GM21825 (cell line): ENCODE data around the gene S100B.
"Not testable (repeated sequence)": the region's sequence is repeated elsewhere in the genome, so short reads cannot be mapped to it uniquely, and the experiment has no call there.

ENCODE experiments used
- ATAC-seq: cut with Tn5 transposase; IDR thresholded peaks from one replicate; pipeline ENCODE4 v1.9.1; 2021; ENCODE audit warnings: mild to moderate bottlenecking, moderate library complexity; ENCODE audit not compliant: unreplicated experiment

S100B gene

DNA sequence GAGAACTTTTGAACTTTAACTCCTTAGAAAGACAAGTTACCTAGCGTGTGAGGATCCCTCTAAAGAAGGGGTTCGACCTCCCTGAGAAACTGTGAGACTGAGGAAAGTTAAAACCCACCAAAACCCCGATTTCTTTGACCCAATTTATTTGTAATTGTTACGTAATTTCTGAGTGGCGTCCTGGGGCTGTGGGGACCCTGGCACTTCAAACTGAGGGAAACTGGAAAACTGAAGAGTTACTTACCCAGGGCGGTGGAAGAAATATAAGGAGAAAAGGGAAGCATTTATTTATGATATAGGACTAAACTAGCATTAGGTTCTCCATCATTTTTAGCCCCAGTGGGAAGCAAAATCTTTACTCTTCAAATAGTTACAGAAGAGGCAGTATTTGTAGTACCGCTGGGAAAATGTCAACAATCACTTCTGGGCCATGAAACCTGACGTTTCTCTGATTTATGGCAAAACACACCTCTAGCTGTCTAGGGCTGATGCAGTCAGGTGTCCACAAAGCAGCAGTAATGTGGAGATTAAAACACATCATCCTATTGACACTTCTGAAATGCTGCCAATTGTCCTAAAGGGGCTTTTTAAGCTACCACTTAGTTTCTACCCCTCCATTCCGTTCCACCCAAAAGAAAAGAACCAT is 430 bp downstream of the S100B start:
- ATAC-seq = no peak

DNA sequence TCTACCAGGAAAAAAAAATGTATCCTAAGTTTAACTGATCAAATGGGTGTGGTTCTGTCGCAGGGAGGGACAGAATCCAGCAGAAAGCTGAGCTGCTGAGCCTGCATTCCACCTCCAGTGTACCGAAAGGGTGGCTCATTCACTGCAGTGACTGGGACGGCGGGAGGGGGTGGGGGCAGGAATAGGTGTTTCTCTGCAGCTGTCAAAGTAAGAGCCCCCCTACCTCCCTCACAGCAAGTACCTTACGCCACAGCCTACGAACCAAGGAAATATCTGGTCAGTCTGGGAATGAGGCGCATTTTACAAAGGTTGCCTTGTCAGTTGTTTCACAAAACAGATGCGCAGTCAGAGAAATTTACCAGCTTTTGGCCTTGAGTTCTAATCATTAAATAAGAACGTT is 1.7 kb downstream of the S100B start:
- no peak for ATAC-seq

DNA sequence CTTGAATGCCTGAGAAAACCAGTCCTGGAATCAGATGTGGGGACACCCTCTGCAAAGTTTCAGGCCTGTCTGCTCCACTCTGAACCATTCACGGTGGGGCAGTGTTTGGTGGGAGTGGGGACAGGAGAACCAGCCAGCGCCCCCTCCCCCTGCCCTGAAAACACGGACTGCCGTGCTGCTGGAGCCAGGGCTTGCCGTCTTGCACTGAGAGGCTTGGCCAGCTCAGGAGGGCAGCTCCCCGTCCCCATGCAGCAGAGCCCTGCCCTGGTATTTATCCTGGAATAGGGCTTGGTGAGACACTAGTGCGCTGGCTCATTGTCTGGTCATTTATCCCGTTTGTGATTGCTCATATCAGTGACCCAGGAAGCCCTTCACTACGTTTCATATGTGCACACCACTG is 3.9 kb downstream of the S100B start:
- no peak for ATAC-seq

- no peak for ATAC-seq
Measured at GRCh38 chr21:46600305-46600704, 4.6 kb downstream of the S100B start.

DNA sequence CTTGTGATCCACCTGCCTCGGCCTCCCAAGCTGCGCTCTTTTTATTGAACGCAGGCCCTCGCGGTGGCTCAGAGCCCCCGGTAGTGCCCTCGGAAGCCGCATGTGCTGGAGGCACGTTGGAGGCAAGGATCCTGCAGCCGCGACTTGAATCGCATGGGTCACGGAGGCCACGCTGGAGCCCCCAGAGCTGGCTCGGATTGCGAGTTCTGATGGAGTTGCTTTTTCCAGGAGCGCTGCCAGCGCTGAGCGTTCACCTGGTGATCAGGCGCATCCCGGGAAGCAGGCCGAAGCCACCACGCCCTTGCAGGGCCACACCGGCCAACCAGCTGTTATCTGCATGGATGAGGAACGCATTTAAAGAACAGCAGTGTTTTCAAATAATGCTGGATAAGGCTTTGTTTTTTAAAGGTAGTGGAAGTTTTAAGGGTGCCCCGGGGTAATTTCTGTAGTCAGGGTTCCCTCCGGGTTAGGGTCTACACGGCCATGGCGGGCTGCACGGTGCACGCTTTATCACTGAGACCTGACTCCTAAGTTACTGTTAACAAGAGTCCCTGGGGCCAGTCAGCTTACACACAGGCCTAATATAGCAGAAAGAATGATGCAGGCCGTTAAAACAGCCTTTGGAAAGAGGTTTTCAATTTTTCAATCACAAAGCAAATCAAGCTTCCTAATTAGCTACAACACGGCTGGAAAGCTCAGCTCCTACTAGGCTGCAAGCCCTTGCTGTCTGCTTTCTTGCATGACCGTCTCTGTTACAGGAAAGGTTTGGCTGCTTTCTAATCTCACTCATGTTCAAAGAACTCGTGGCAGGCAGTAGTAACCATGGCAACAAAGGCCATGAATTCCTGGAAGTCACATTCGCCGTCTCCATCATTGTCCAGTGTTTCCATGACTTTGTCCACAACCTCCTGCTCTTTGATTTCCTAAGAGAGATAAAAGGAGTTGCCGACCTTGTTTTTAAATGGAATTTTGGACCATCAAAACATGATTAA is 6.0 kb downstream of the S100B start:
- no peak for ATAC-seq

GRCh38 chr21:46597896-46598343 is 7.0 kb downstream of the S100B start:
- ATAC-seq = no peak

- ATAC-seq = no peak
Measured at GRCh38 chr21:46597031-46597430, 7.9 kb downstream of the S100B start.

GRCh38 chr21:46596201-46596600 is 8.7 kb downstream of the S100B start:
- ATAC-seq = no peak

GRCh38 chr21:46594276-46594675 is 10.6 kb downstream of the S100B start:
- no peak for ATAC-seq

- no peak for ATAC-seq
Measured at GRCh38 chr21:46585191-46585953, 19.5 kb downstream of the S100B start.

DNA sequence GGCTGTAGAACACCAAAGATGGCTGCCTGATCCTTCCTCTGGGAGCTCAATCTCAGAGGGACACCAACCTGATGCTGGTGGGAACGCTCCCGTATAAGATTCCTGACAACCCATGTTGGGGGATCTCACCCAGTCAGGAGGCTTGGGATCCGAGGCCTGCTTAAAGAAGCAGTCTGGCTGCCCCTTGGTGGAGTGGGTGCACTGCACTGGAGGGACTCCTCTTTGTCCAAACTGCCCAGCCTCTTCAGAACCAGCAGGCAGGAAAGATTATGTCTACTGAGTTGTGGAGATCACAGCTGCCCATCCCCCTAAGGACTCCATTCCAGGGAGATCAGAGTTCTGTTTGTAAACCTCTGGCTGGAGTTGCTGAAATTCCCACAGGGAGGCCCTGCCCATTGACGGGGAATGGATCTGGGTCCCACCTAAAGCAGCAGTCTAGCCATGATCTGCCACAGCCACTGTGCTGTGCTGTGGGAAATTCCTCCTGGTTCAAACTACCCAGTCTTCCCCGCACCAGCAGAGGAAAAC is 23.0 kb downstream of the S100B start:
- ATAC-seq = no peak

DNA sequence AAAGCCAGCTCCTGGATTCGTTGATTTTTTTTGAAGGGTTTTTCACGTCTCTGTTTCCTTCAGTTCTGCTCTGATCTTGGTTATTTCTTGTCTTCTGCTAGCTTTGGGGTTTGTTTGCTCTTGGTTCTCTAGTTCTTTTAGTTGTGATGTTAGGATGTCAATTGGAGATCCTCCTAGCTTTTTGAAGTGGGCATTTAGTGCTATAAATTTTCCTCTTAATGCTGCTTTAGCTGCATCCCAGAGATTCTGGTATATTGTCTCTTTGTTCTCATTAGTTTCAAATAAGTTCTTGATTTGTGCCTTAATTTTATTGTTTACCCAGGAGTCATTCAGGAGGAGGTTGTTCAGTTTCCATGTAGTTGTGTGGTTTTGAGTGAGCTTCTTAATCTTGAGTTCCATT is 25.5 kb downstream of the S100B start:
- not testable (repeated sequence) for ATAC-seq

DNA sequence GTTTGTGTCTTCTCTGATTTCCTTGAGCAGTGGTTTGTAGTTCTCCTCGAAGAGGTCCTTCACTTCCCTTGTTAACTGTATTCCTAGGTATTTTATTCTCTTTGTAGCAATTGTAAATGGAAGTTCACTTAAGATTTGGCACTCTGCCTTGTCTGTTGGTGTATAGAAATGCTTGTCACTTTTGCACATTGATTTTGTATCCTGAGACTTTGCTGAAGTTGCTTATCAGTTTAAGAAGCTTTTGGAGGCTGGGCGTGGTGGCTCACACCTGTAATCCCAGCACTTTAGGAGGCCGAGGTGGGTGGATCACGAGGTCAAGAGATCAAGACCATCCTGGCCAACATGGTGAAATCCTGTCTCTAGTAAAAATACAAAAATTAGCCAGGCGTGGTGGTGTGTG is 27.1 kb downstream of the S100B start:
- ATAC-seq = not testable (repeated sequence)

GRCh38 chr21:46572850-46573249 is 32.0 kb downstream of the S100B start:
- no peak for ATAC-seq

GRCh38 chr21:46570631-46571030 is 34.3 kb downstream of the S100B start:
- ATAC-seq = no peak

GRCh38 chr21:46570119-46570518 is 34.8 kb downstream of the S100B start:
- ATAC-seq = no peak

GRCh38 chr21:46569081-46569480 is 35.8 kb downstream of the S100B start:
- ATAC-seq = no peak

DNA sequence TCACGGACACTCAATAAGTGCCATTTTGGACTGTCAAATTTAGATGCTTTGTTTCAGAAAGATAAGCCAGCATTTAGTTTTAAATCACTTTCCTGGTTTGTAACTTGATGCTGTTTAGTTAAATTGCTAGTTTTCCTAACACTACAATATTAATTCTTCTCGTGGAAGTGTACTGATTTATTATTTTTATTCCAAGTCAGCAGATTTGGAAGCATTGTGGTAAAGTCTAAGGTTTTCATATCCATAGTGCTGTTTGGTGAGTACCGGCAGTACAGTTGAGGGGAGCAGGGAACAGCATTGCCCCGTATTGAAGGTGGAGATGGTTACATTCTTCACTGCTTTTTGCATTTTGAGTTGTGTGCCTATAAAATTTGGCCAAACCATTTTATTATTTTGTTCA is 36.3 kb downstream of the S100B start:
- ATAC-seq = no peak

GRCh38 chr21:46567348-46567747 is 37.5 kb downstream of the S100B start:
- no peak for ATAC-seq

- no peak for ATAC-seq
Measured at GRCh38 chr21:46564391-46564790, 40.5 kb downstream of the S100B start.

DNA sequence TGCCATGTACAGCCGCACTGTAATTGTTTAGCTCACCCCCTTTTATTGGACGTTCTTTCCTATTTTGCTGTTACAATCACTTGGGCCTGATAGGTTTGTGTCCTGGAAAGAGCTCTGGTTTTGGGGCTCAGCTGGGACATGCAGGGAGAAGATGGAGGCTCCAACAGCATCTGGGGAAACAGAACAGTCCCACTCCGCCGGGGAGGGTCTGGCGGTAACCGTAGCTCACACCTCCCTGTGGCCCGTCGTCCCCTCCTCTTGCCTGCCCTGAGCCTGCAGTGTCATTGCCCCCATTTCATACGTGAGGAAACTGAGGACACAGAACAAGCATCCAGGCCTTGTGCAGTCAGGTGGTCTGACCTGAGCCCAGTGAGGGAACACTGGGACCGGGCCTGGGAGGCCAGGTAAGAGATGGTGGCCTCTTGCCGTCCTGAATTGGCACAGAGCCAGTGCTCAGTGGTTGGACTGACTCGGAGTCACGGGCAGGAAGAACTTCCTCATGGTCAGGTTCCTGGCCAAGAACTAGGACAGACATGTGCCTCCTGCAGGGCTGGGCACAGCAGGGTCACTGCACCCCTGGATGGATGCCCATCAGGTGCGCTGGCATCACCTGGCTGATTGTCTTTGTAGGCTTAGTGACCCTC is 41.8 kb downstream of the S100B start:
- no peak for ATAC-seq
